GM19099 (cell line): ENCODE measurements around the gene SLC25A13.

Experiments used
- POLR2A ChIP-seq: IDR thresholded peaks from 3 replicates; pipeline ENCODE4 v1.6.1; 2011; ENCODE audit warnings: low read depth; ENCODE audit not compliant: insufficient read length; ENCODE audit errors: extremely low read depth

The SLC25A13 gene

GRCh38 chr7:96306385-96307125, 15.3 kb downstream of the SLC25A13 start:
- no peak for TF ChIP-seq POLR2A

- no peak for TF ChIP-seq POLR2A
These were observed 16.0 kb downstream of the SLC25A13 start for GRCh38 chr7:96305915-96306314.

DNA sequence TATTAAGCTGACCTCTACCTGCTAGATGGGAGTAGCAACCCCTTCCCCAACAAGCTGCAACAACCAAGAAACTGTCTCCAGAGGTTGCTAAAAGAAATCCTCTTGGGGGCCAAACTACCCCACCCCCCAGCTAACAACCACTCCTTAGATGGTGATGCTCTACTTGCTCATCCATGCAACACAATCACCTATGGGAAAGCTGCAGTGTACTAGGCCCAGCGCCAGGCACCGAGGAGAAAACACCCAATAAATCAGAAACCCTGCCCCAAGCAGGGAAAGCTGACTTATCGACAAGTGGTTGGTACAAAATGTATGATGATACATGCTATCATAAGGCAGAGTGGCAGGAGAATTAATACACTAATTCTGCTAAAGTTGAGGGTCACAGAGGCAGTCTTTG, 17.3 kb downstream of the SLC25A13 start:
- TF ChIP-seq POLR2A: no peak

DNA sequence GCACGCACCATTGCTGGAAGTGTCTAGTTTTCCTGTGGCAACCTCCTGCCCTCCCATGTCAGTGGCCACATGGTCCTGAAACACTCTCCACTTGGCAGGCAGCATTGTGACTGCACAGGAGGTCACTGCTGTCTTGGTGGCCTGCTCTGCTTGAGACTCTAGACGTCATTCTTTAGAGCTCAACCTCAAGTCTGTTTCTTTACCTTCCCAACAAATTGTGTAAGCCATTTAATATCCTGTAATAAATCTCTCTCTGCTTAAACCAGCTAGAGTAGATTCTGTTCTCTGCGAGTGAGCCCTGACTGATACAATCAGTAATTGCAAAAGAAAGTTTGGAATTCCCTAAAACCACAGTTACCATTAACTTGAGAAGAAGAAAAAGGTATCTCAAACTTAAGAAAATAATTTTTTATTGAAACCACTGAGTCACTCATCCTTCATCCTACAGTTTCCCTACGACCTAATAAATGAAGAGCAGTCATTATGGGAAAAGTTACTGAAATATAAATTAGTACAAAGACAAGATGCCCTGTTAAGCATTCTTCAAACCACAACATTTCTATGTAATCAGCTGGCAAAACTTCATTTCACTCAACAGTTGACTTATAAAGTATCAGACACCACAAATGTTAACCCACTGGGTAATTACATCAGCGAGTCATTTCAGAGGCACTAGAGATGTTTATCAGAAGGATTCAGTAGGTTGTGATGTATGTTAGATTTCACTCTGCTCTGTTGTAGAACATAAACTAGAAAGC, 18.0 kb downstream of the SLC25A13 start:
- TF ChIP-seq POLR2A: no peak

DNA sequence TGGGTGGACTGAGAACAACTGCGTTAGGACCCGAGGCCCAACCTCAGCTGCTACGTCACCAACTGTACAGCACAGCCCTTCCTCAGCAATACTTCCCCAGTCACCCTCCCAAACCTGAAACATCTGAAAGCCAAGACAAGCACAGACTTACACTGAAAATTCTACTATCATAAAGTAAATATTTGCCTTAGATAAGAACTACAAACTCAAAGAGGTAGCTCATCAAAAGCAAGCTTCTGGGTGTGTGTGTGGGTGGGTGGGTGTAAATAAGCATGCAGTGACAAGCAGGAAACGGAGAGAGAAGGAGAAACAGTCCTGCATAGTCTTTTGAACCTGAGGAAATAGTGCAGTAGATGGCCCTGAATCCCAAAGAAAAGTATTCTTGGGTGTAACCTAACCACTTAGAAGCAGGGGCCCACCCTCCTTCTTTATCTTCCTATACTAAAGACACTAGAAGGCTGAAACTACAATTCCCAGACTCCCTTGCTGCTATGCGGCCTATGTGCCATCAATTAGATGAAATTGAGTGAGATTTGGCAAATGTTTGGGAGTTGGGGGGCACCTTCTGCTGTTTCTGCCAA, 18.7 kb downstream of the SLC25A13 start:
- TF ChIP-seq POLR2A: no peak

DNA sequence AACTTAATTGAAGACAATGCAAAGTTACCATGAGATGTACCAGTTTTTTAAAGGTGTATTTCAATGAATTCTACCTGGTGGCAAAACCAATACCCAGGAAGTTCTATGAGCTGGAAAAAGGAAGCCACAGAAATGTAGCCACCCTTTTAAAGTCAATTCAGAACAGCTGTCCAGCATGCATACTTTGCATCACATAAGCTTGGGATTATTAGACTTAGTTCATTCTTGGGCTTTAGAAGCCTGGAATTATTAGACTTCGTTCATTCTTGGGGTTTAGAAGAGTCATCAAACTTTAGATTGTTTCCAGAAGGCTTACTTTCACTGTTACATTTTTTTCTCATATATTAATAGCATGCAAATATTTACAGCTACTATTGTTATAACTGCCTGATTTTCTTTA, 20.9 kb downstream of the SLC25A13 start:
- TF ChIP-seq POLR2A: no peak

DNA sequence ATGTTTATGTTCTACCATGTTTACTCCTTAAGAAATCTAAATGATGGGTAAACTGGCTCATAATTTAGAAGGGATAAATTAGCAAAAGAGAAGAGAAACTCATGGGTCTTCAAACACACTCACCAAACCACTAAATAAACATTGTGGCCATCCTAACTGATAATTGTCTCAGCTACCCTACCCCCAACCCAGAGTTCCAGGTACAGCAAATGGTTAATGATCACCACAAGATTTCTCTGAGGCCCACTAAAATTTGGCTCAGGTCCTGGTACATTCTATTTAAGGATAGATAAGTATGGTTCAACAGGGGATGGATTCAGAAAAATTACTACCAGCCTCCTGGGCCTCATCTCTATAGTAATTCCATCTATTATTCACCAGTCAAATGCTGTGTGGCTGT, 21.4 kb downstream of the SLC25A13 start:
- no peak for TF ChIP-seq POLR2A

GRCh38 chr7:96299496-96299895, 22.4 kb downstream of the SLC25A13 start:
- TF ChIP-seq POLR2A: no peak

DNA sequence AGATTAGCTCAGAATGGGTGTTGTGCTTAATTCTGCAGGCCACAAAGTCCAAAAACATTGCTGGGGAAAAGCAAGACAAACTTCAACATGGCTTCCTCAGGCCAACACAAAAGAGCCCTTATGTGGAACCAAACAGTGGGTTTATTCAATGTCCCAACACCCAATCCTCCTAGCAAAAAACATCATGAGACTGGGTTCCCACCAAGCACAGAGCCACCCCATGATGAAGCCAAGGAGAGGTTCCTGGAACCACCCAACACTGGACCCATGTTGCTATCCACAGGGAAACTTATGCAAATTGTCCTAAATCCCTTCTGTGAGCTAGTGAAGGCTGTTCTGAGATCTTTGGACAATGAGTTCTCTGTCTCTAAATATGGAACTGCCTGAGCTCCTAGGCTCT, 24.0 kb downstream of the SLC25A13 start:
- no peak for TF ChIP-seq POLR2A

DNA sequence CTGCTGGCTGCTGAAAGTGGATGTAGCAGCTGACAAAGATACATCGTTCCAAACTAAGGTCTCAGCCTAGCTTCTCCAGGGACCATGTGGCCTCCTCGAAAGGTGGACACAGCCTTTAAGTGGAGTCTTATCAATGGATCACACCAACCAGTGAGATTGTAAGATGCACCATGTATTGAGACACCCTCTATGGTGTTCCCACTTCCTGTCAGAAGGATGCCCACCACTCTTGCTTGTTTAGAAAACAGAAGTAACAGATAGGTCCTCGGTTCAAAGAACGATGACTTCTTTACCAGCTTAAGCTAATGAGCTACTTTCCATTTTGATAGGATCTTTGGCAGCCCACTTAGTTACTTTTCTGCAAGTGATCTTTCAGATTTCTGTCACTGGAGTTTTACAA, 34.3 kb downstream of the SLC25A13 start:
- no peak for TF ChIP-seq POLR2A

DNA sequence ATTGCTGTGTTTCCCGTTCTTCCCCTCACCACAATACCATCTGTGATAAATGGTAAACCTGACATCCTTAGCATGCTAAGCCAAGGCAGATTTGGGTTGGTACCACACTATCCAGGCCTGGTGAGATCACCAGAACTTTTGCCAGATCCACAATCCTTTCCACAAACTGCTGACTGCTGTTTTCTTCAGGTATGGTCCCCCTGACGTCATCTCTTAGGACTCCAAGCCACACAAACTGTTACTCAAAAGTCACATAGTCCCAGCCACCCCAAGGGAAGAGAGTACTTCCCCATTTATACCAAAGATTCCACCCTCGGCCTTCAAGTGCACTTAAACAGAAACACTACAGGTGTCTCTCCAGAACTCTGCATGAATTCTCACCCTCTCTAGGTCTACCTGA, 34.8 kb downstream of the SLC25A13 start:
- TF ChIP-seq POLR2A: no peak

- TF ChIP-seq POLR2A: no peak
These were observed 36.3 kb downstream of the SLC25A13 start for GRCh38 chr7:96285579-96285978.

GRCh38 chr7:96284835-96285234, 37.1 kb downstream of the SLC25A13 start:
- TF ChIP-seq POLR2A: no peak

DNA sequence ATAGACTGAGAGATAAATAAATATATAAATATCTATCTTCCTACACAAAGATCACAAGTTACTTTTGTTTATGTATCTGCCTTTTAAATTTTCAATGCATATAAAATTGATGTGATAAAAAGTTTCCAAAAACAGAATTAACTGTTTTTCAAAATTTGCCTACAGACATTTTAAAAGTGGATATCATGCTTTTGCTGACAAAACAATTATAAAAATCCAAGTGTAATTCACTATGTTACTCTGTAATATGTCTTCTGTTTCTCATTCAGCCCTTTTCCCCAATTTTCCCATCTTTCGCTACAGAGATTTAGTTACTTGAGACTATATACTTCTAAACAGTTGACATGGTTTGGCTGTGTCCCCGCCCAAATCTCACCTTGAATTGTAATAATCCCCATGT, 37.7 kb downstream of the SLC25A13 start:
- no peak for TF ChIP-seq POLR2A

DNA sequence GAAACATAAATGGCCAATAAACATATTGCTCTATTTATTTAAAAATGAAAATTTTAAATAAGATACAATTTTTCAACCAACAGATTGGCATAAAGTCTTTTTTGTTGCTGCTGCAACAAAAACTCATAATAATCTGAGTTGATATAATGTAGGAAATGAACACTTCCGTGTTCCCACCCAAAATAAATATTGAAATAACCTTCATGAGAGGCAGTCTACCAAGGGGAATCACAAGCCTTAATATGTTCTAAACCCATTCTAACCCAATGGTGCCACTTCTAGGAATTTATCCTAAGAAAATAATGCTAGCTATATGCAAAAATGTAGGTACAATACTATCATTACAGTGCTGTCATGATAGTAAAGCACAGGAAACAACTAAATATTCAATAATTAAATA, 39.1 kb downstream of the SLC25A13 start:
- no peak for TF ChIP-seq POLR2A

DNA sequence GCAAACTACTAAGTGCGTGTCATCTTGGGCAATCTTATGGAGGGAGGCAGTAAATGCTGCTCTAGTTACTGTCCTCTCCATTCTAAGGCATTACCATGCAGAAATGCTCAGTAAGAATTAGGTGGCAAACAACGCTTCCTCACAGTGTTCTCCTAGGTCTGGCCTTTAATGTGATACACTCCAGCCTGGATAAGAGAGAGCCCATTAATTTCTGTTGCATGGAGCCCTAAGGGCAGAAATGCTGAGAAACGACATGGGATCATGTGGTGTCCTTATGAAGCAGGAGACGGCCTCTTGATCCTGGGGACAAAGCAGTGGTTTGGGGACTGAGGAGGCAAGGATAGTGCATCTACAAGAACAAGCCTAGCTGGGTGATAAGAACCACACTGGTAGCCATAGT, 44.0 kb downstream of the SLC25A13 start:
- TF ChIP-seq POLR2A: no peak

- no peak for TF ChIP-seq POLR2A
These were observed 45.9 kb downstream of the SLC25A13 start for GRCh38 chr7:96276019-96276418.

- TF ChIP-seq POLR2A: no peak
These were observed 48.2 kb downstream of the SLC25A13 start for GRCh38 chr7:96273716-96274115.
